Trophoblast cell (in vitro differentiated cells and primary cell): Measurements from ENCODE around the gene POLR3B.

Source experiments
- DNase-seq, 2 donors: peaks; one replicate each; pipeline ENCODE4 v3.0.0-alpha.2; 2016
- H2AFZ ChIP-seq: 2 replicates; pipeline ENCODE4 v1.6.1; 2013; ENCODE audit warnings: low read length, moderate library complexity, mild to moderate bottlenecking; ENCODE audit not compliant: insufficient read depth, poor library complexity
- H2AK5ac ChIP-seq: 2 replicates; pipeline ENCODE4 v1.6.1; 2013; ENCODE audit warnings: mild to moderate bottlenecking, low read length
- H2BK120ac ChIP-seq: 2 replicates; pipeline ENCODE4 v1.6.1; 2013; ENCODE audit warnings: low read length, mild to moderate bottlenecking, moderate library complexity; ENCODE audit not compliant: insufficient read depth, poor library complexity
- H2BK12ac ChIP-seq: 2 replicates; pipeline ENCODE4 v1.6.1; 2013; ENCODE audit warnings: mild to moderate bottlenecking, low read length, moderate library complexity
- H2BK5ac ChIP-seq: 2 replicates; pipeline ENCODE4 v1.6.1; 2013; ENCODE audit warnings: low read length, low read depth, moderate library complexity, mild to moderate bottlenecking; ENCODE audit not compliant: poor library complexity
- H3K14ac ChIP-seq: 2 replicates; pipeline ENCODE4 v1.6.1; 2013; ENCODE audit warnings: mild to moderate bottlenecking, low read length
- H3K18ac ChIP-seq: 2 replicates; pipeline ENCODE4 v1.6.1; 2013; ENCODE audit warnings: mild to moderate bottlenecking, low read length
- H3K23ac ChIP-seq: 2 replicates; pipeline ENCODE4 v1.6.1; 2013; ENCODE audit warnings: low read length
- H3K27ac ChIP-seq: 2 replicates; pipeline ENCODE4 v1.5.1; 2013; ENCODE audit warnings: low read depth, mild to moderate bottlenecking, inconsistent platforms, low read length, moderate library complexity
- H3K27me3 ChIP-seq: 2 replicates; pipeline ENCODE4 v1.6.1; 2013; ENCODE audit warnings: inconsistent platforms, mild to moderate bottlenecking, low read length, moderate library complexity; ENCODE audit not compliant: insufficient read depth
- H3K36me3 ChIP-seq, 2 experiments: 1 replicate in 1 of 2; 2 replicates in 1 of 2; pipeline ENCODE4 v1.6.1; 2013; ENCODE audit warnings: low read length in 2 of 2, mild to moderate bottlenecking in 2 of 2, moderate library complexity in 1 of 2; ENCODE audit not compliant: insufficient read depth in 2 of 2, control insufficient read depth in 1 of 2
- H3K4ac ChIP-seq: 2 replicates; pipeline ENCODE4 v1.6.1; 2013; ENCODE audit warnings: low read depth, mild to moderate bottlenecking, low read length, moderate library complexity
- H3K4me1 ChIP-seq, 2 experiments: 1 replicate in 1 of 2; 2 replicates in 1 of 2; pipeline ENCODE4 v1.6.1; 2013; ENCODE audit warnings: low read length in 2 of 2, mild to moderate bottlenecking in 2 of 2, moderate library complexity in 1 of 2; ENCODE audit not compliant: insufficient read depth in 2 of 2, control insufficient read depth in 1 of 2
- H3K4me2 ChIP-seq: 2 replicates; pipeline ENCODE4 v1.6.1; 2013; ENCODE audit warnings: inconsistent platforms, mild to moderate bottlenecking, low read length, moderate library complexity
- H3K4me3 ChIP-seq: 2 replicates; pipeline ENCODE4 v1.5.1; 2013; ENCODE audit warnings: mild to moderate bottlenecking, low read depth, low read length, inconsistent platforms
- H3K79me1 ChIP-seq: one replicate; pipeline ENCODE4 v1.6.1; 2013; ENCODE audit warnings: low read length
- H3K79me2 ChIP-seq: 2 replicates; pipeline ENCODE4 v1.6.1; 2013; ENCODE audit warnings: low read length, mild to moderate bottlenecking; ENCODE audit not compliant: control insufficient read depth, insufficient read depth, poor library complexity
- H3K9ac ChIP-seq: 2 replicates; pipeline ENCODE4 v1.6.1; 2013; ENCODE audit warnings: mild to moderate bottlenecking, low read length
- H3K9me3 ChIP-seq: 2 replicates; pipeline ENCODE4 v1.6.1; 2013; ENCODE audit warnings: low read depth, mild to moderate bottlenecking, control low read depth, inconsistent platforms, low read length; ENCODE audit not compliant: insufficient read depth
- H4K12ac ChIP-seq: 2 replicates; pipeline ENCODE4 v1.6.1; 2013; ENCODE audit warnings: low read depth, mild to moderate bottlenecking, low read length, moderate library complexity
- H4K8ac ChIP-seq: 2 replicates; pipeline ENCODE4 v1.6.1; 2013; ENCODE audit warnings: low read depth, mild to moderate bottlenecking, low read length, moderate library complexity
- H4K91ac ChIP-seq: one replicate; pipeline ENCODE4 v1.6.1; 2013; ENCODE audit warnings: low read depth, mild to moderate bottlenecking, low read length, moderate library complexity
- WGBS: extraction: QIAGEN DNeasy Blood & Tissue Kit; methylation state at CpG from one replicate; pipeline ENCODE4 v1.1.7; 2013; ENCODE audit warnings: missing lambda C conversion rate; ENCODE audit not compliant: insufficient read length, insufficient coverage; ENCODE audit errors: extremely low coverage; 5-methylcytosine and 5-hydroxymethylcytosine counted together

POLR3B gene

DNA sequence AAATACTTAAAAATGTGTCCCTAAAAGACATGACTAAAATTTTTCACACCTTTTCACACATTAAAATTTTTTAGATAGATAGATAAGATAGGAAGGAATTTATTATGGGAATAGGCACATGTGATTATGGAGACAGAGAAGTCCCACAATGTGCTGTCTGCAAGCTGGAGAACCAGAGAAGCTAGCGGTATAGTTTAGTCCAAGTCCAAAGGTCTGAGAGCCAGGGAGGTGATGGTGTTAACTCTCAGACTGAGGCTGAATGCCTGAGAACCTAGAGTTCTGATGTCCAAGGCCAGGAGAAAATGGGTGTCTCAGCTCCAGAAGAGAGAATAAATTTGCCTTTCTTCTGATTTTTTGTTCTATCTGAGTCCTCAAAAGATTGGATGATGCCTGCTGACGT, 65.7 kb downstream of the POLR3B start:
- Histone ChIP-seq H3K4me2 (no peak overlapping the region), H2BK120ac (no peak overlapping the region), H2BK12ac (no peak overlapping the region), H3K4me1 (peaks cover 0 to 2% of the 10 kb centered on the region in 2 experiments), H3K23ac (no peak overlapping the region), H3K9me3 (no peaks in the 10 kb centered on the region), H2BK5ac (no peak overlapping the region), H3K79me2 (no peaks in the 10 kb centered on the region), H4K8ac (no peak overlapping the region), H4K12ac (no peak overlapping the region), H4K91ac (no peak overlapping the region), H3K9ac (no peak overlapping the region), H3K14ac (no peak overlapping the region), H2AK5ac (no peak overlapping the region), H3K18ac (no peak overlapping the region), H3K27me3 (no peaks in the 10 kb centered on the region), H2AFZ (no peak overlapping the region), H3K4me3 (no peak overlapping the region), H3K36me3 (no peaks in the 10 kb centered on the region), H3K27ac (no peak overlapping the region), H3K4ac (no peak overlapping the region), H3K79me1 (no peaks in the 10 kb centered on the region)
- no CpG with 5 or more reads among the region's 2 CpGs for WGBS
- DNase-seq = no peak

DNA sequence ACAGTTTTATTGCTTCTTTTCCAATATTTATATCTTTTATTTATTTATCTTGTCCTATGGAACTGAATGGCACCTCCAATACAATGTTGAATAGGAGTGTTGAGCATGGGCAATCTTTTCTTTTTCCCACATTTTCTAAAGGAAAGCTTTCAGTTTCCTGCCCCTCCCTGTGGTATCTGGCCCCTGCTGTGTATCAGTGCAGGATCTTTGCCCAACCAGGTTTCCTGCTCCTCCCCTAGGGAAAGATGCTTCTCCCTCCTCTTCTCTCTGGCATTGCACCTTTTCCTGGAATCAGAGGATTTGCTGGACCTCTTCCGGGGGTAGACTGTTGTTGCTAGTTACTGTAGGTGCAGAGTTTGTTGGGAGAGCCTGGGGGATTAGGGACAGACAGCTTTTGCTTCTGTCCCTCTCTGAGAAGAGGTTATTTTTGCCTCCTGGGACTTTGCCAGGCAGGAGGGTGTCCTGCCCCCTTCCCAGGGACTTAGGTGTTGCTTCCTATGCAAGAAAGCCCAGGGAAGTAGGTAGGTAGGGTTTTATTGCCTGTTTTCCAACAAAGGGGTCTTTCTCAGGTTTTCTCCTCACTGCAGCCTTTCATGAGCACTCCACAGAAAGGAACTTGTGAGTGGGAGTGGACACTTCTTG, 67.6 kb downstream of the POLR3B start:
- Histone ChIP-seq H3K18ac (no peak overlapping the region), H3K36me3 (no peaks in the 10 kb centered on the region), H2BK120ac (no peak overlapping the region), H2AFZ (no peak overlapping the region), H3K4me1 (no peaks in the 10 kb centered on the region), H3K27ac (no peak overlapping the region), H2AK5ac (no peak overlapping the region), H2BK12ac (no peak overlapping the region), H4K91ac (no peak overlapping the region), H3K4ac (no peak overlapping the region), H3K4me2 (no peak overlapping the region), H3K14ac (no peak overlapping the region), H3K9me3 (no peaks in the 10 kb centered on the region), H3K9ac (no peak overlapping the region), H3K4me3 (no peak overlapping the region), H3K79me2 (no peaks in the 10 kb centered on the region), H3K27me3 (no peaks in the 10 kb centered on the region), H4K8ac (no peak overlapping the region), H2BK5ac (no peak overlapping the region), H3K79me1 (no peaks in the 10 kb centered on the region), H3K23ac (no peak overlapping the region), H4K12ac (no peak overlapping the region)
- no CpG with 5 or more reads among the region's 1 CpG for WGBS
- DNase-seq = no peak

DNA sequence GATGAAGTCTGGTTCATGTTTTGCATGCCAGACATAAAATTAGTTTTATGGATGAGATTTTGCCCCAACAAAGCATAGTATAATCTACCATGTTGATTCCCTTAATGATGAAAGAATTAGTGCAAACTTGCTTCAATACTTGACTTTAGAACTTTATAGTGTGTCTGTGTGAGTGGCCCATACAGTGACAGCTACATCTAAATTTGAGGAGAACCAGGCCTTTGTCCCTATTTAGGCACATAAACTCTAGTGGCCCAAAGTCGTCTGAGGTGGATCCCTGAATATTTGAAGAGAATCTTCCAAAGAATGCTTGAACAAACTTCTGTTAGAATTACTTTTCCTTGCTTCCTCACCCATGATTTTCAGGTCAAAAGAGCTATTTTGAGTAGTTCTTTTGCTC, 70.4 kb downstream of the POLR3B start:
- Histone ChIP-seq H2AFZ (no peak overlapping the region), H2BK5ac (no peak overlapping the region), H3K4ac (no peak overlapping the region), H3K9ac (no peak overlapping the region), H4K12ac (no peak overlapping the region), H3K27ac (no peak overlapping the region), H3K4me3 (no peak overlapping the region), H2BK12ac (no peak overlapping the region), H2AK5ac (no peak overlapping the region), H3K79me2 (no peaks in the 10 kb centered on the region), H3K79me1 (no peaks in the 10 kb centered on the region), H3K23ac (no peak overlapping the region), H2BK120ac (no peak overlapping the region), H3K14ac (no peak overlapping the region), H4K91ac (no peak overlapping the region), H3K4me2 (no peak overlapping the region), H3K36me3 (no peaks in the 10 kb centered on the region), H3K4me1 (no peaks in the 10 kb centered on the region), H4K8ac (no peak overlapping the region), H3K27me3 (no peaks in the 10 kb centered on the region), H3K18ac (no peak overlapping the region), H3K9me3 (no peaks in the 10 kb centered on the region)
- DNase-seq = no peak
- WGBS = no CpG with 5 or more reads among the region's 1 CpG

DNA sequence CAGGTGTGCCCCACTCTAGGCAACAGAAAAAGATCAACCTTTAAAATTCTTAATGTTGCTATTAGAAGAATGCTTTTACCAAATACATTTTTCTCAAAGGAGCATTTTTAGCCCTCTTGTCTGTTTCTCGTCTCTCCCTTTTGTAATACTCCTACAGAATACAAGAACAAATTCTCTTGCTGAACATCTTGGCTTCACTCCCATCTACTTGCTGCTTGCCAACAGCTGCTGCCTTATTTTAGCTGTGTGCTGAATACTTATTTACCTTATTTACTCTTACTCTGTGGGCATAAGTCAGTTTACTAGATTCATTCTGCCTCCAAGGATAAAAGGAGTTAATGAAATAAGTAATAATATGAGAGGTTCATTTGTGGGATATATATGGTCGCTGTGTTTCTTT, 70.8 kb downstream of the POLR3B start:
- no peak overlapping the region for H2BK12ac ChIP-seq
- WGBS = no CpG with 5 or more reads among the region's 2 CpGs
- H2AFZ ChIP-seq = no peak overlapping the region

More for the DNA sequence above, 70.8 kb downstream of the POLR3B start:
- Histone ChIP-seq H4K8ac (no peak overlapping the region), H2AK5ac (no peak overlapping the region), H3K23ac (no peak overlapping the region), H4K91ac (no peak overlapping the region), H4K12ac (no peak overlapping the region), H2BK5ac (no peak overlapping the region), H3K9me3 (no peaks in the 10 kb centered on the region), H3K27me3 (no peaks in the 10 kb centered on the region), H3K79me1 (no peaks in the 10 kb centered on the region), H3K27ac (no peak overlapping the region), H3K14ac (no peak overlapping the region), H3K36me3 (no peaks in the 10 kb centered on the region), H3K4me2 (no peak overlapping the region), H3K79me2 (no peaks in the 10 kb centered on the region), H3K18ac (no peak overlapping the region), H2BK120ac (no peak overlapping the region), H3K4ac (no peak overlapping the region), H3K4me1 (no peaks in the 10 kb centered on the region), H3K9ac (no peak overlapping the region), H3K4me3 (no peak overlapping the region)
- no peak for DNase-seq
